ENCODE results near the gene PSMD9.

GRCh38 chr12:121839106-121839992 is 49.2 kb upstream of the PSMD9 start:
- TF ChIP-seq CTCF (IDR thresholded peaks at IDR 0.05; ENCODE audit: insufficient read depth, low read length), result no peak
- no peak; the same call in 1 of the 2 replicates for TF ChIP-seq POLR2AphosphoS5 (IDR thresholded peaks at IDR 0.05; ENCODE audit: low read depth)
- no peak for TF ChIP-seq REST (IDR thresholded peaks at IDR 0.05; ENCODE audit: insufficient replicate concordance, low read depth)
